ENCODE results near the gene ANTXR2.
"Not testable (repeated sequence)": the region's sequence is repeated elsewhere in the genome, so short reads cannot be mapped to it uniquely, and the experiment has no call there.

Gene ANTXR2

GRCh38 chr4:79905212-79905611 lies 167.8 kb downstream of the ANTXR2 start:
- DNase-seq = no peak

- no peak for DNase-seq
Observed at GRCh38 chr4:79904331-79904730, 168.7 kb downstream of the ANTXR2 start.

DNA sequence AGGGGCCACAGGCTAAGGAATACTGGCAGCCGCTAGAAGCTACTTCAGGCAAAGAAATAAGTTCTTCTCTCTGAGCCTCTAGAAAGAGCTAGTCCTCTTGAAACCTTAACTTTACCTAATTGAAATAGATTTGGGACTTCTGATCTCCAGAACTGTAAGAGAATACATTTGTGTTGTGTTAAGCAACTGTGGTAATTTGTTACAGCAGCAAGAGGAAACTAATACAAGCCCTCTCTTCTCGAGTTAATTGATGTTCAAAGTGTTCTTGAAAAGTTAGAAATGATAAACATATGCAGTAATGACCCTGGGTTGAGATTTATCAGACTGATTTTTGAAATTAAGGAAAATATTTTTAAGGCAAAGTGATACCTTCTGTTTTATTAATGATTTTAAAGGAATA lies 172.8 kb downstream of the ANTXR2 start:
- no peak for DNase-seq

DNA sequence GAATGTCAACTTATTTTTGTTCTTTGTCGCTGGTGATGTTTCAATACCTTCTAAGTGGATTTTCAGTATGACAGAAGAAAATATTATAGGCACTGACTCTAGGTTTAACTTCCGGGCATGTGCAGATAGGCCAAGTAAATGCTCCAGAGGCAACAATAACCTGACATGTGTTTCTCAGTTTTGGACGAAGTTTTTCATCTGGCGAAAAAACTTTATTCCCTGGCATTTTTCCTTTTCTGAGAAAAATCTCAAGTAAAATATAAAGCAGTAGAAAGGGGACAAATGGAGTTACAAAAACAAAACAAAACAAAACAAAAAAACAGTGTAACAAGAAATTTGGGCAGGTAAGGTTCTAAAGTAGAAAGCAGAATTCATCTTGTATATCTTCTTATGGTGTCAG lies 173.5 kb downstream of the ANTXR2 start:
- DNase-seq = no peak

DNA sequence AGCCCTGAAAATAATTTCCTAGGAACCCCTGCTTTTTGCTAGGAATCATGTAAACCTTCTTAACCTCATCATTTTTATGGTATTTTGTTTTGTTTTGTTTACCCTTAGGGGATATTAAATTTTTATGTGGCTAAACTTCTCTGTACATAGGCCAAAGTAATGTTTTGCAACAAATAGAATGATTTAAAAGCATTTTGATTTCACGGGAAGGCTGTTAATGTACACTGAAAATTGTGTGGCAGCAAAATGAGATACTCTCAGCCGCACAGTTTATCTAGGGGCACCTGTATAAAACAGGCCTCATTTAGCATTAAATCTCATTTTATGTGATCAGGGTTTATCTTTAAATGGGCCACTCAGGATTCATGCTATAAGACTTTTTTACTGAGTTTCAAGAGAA lies 175.0 kb downstream of the ANTXR2 start:
- no peak for DNase-seq

- DNase-seq = no peak
Observed at GRCh38 chr4:79897174-79897573, 175.9 kb downstream of the ANTXR2 start.

DNA sequence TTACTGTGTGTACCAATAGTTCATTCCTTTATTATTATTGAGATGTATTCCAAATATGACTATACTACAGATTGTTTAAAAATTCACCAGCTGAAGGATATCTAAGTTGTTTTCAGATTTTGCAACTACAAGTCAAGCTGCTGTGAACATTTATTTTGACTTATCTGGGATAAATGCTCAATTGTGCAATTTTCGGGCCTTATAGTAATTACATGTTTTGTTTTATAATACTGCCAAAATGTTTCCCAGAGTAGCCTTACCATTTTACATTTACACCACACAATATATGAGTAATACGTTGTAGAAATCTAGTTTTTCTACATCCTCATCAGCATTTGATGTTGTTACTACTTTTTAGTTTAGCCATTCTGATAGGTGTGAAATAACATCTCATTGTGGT lies 179.6 kb downstream of the ANTXR2 start:
- no peak for DNase-seq

DNA sequence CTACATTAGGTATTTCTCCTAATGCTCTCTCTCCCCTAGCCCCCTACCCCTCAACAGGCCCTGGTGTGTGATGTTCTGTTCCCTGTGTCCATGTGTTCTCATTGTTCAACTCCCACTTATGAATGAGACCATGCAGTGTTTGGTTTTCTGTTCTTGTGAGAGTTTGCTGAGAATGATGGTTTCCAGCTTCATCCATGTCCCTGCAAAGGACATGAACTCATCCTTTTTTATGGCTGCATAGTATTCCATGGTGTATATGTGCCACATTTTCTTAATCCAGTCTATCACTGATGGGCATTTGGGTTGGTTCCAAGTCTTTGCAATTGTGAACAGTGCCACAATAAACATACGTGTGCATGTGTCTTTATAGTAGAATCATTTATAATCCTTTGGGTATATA lies 184.0 kb downstream of the ANTXR2 start:
- not testable (repeated sequence) for DNase-seq

DNA sequence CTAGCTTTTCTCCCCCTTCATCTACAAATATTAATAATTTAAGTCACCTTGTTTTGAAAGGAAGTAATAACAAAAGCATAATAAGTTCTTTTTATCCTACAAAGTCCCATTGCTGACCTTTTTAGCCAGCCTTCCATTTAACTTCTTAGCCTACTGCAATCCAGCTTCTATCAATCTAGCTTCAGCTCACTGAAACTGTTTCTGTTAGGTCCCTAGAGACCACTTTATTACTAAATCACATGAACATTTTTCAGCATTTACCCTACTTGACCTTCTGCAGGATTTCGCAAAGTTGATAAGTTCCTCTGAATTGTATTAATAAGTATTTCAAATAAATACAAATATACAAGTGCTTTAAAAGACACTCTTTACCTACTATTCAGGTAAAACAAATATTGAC lies 186.5 kb downstream of the ANTXR2 start:
- DNase-seq = no peak

- DNase-seq = no peak
Observed at GRCh38 chr4:79886021-79886420, 187.0 kb downstream of the ANTXR2 start.

GRCh38 chr4:79883290-79883689 lies 189.7 kb downstream of the ANTXR2 start:
- no peak for DNase-seq

GRCh38 chr4:79882806-79883205 lies 190.2 kb downstream of the ANTXR2 start:
- no peak for DNase-seq

DNA sequence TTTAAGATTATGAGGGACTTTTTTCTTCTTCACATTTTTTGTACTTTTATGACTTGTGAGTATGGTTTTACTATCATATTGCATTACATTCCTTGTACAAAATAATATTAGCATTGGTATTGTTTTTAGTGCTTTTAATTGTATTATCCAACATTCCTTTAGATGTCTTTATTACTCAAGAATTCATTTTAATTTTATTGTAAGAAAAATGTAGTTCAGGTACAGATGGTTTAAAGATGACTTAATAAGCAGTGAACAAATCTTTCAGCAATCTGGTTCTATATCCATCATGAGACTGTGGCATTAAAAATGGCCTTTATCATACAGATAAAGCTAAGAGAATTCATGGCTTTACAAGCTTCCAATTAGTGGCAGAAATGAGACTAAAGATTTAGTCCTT lies 191.6 kb downstream of the ANTXR2 start:
- no peak for DNase-seq

DNA sequence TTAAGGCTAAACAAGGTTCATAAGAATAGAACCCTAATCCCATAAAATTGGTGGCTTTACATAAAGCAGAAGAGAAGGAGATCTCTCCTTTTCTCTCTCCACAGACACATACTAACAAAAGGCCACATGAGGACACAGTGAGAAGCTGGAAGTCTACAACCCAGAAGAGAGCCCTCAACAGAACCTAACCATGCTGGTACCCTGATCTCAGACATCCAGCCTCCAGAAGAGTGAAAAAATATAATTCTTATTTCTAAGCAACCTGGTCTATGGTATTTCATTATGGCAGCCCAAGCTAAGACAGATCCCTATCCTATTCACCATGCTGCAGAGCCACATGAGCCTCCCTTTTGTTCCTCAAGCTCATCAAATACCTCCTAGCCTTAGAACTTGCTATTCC lies 195.5 kb downstream of the ANTXR2 start:
- DNase-seq = no peak

GRCh38 chr4:79875344-79875899 lies 197.6 kb downstream of the ANTXR2 start:
- DNase-seq = no peak

- no peak for DNase-seq
Observed at GRCh38 chr4:79874197-79874596, 198.8 kb downstream of the ANTXR2 start.

- no peak for DNase-seq
Observed at GRCh38 chr4:79872738-79873137, 200.3 kb downstream of the ANTXR2 start.

DNA sequence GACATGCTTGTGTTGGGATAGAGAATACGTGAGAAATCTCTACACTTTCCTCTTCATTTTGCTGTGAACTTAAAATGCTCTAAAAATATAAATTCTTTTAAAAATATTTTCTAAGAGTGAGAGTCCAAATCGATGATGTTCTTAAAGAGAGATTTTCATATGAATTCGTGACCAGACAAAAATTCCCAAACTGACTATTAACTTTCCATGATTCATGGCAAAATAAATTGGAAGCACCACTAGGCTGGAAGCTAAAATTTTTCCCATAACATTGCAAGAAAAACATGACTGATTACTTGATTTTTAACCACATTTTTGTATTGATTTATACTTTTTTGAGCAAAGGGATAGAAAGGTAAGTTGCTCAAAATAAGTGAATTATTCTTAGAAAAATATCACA lies 201.1 kb downstream of the ANTXR2 start:
- no peak for DNase-seq

- no peak for DNase-seq
Observed at GRCh38 chr4:79869597-79870237, 203.3 kb downstream of the ANTXR2 start.

DNA sequence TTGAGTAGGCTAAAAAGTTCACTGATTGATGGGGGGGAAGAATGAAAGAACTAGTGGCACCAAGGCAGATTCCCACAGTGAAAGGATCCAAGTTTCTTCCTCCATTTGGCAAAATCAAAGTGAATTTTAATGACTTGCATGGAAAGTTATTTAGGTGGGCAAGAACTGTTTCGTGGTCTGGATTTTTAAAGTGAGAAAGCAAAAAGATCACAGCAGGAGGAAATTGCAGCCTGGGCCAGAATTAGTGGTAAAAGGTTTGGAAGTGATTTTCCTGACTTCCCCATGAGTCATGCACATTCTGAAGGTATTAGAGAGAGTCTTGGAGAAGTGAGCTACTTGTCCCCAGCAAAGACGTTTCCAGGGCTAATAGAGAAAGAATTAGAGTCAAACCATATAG lies 207.8 kb downstream of the ANTXR2 start:
- DNase-seq = no peak

GRCh38 chr4:79864500-79865200 lies 208.4 kb downstream of the ANTXR2 start:
- no peak for DNase-seq

- no peak for DNase-seq
Observed at GRCh38 chr4:79863333-79863732, 209.7 kb downstream of the ANTXR2 start.

DNA sequence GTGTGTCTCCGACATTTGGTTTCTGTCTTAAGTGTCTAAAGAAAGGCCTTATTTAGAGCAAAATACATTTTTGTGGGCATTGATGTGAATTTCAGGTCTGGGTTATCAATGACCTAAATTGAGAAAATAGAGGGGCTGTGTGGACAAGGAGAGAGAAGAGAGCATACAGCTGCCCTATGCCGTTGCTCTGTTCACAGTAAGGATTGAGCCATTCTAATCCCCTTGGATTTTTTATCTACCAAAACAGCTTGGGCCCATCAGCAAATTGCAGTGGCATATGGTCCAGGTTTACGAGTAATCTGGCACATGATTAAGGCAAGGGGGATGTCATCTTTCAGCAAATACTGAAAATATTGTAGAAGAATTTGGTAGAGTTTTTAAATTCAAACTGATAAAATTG lies 210.2 kb downstream of the ANTXR2 start:
- DNase-seq = no peak

DNA sequence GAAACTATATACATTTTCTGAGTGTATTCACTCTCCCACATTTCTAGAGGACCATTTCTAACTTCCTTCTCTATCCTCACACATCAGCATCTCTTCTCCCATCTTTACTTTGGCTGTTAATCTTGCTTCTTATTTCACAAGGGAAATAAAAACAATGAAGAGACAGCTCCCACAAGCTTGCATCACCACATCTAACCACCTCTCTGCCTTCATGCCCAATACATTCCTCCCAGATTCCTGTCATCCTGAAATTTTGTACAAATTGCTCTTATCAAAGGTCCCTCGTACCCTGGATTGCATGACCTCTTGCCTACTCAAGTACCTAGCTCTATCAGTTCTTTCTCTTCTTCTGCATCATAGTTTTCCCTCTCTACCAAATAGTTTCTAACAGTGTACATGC lies 215.2 kb downstream of the ANTXR2 start:
- DNase-seq = no peak

- DNase-seq = no peak
Observed at GRCh38 chr4:79856196-79856595, 216.8 kb downstream of the ANTXR2 start.
